Smooth muscle cell (in vitro differentiated cells): ENCODE data around the gene NLGN1. TPM values are rescaled to one million over a fixed set of nuclear protein-coding genes. Genes with fewer than 3 reads are reported as not detected.

Experiments used
- DNase-seq: peaks from one replicate; lab custom pipeline; 2025; ENCODE audit not compliant: unreplicated experiment; lab: John Stamatoyannopoulos, UW
- H2AFZ ChIP-seq: fragments of 200-600 bp; sonication (generic); 2 replicates; pipeline ENCODE4 v1.6.0; 2016; ENCODE audit warnings: antibody characterized with exemption, low read depth, mild to moderate bottlenecking
- H3F3A ChIP-seq: fragments of 200-600 bp; sonication (generic); 2 replicates; pipeline ENCODE4 v1.6.0; 2017; ENCODE audit warnings: antibody characterized with exemption, low read depth
- H3K27ac ChIP-seq: fragments of 200-600 bp; sonication (generic); 2 replicates; pipeline ENCODE4 v1.5.1; 2016; ENCODE audit warnings: low read depth, mild to moderate bottlenecking
- H3K27me3 ChIP-seq: fragments of 200-600 bp; sonication (generic); 2 replicates; pipeline ENCODE4 v1.6.1; 2016; ENCODE audit warnings: low read depth, mild to moderate bottlenecking
- H3K36me3 ChIP-seq: fragments of 200-600 bp; sonication (generic); 2 replicates; pipeline ENCODE4 v1.5.1; 2016; ENCODE audit warnings: low read depth
- H3K4me1 ChIP-seq: fragments of 200-600 bp; sonication (generic); 2 replicates; pipeline ENCODE4 v1.5.1; 2016; ENCODE audit warnings: low read depth
- H3K4me2 ChIP-seq: fragments of 200-600 bp; sonication (generic); 2 replicates; pipeline ENCODE4 v1.6.0; 2016; ENCODE audit warnings: mild to moderate bottlenecking
- H3K4me3 ChIP-seq: fragments of 200-600 bp; sonication (generic); 2 replicates; pipeline ENCODE4 v1.5.1; 2016; ENCODE audit warnings: mild to moderate bottlenecking
- H3K79me2 ChIP-seq: fragments of 200-600 bp; sonication (generic); 2 replicates; pipeline ENCODE4 v1.6.0; 2016; ENCODE audit warnings: low read depth, mild to moderate bottlenecking
- H3K9ac ChIP-seq: fragments of 200-600 bp; sonication (generic); 2 replicates; pipeline ENCODE4 v1.6.0; 2016; ENCODE audit warnings: low read depth
- H3K9me3 ChIP-seq: fragments of 200-600 bp; sonication (generic); replicated peaks from 2 replicates; pipeline ENCODE4 v1.5.1; 2016; ENCODE audit warnings: low read depth
- H4K20me1 ChIP-seq: fragments of 200-600 bp; sonication (generic); 2 replicates; pipeline ENCODE4 v1.6.0; 2016; ENCODE audit warnings: low read depth
- CTCF ChIP-seq: fragments of 200-600 bp; sonication (generic); IDR thresholded peaks from 2 replicates; pipeline ENCODE4 v1.5.1; 2017; ENCODE audit warnings: borderline replicate concordance, mild to moderate bottlenecking, antibody characterized with exemption; ENCODE audit not compliant: insufficient read depth, poor library complexity, severe bottlenecking
- WGBS: methylation state at CpG from one replicate; pipeline ENCODE4 v1.1.7; 2016; ENCODE audit warnings: low lambda C conversion rate; 5-methylcytosine and 5-hydroxymethylcytosine counted together
- polyA plus RNA-seq: library from polyadenylated mRNA; unstranded; fragments of >200 nt; fragmentation: Nextera tagmentation; extraction: Ambion mirVana; gene quantifications from 2 replicates; pipeline ENCODE4 v1.2.1, GENCODE V29; 2016
- total RNA-seq: library from RNA; depleted of rRNA; stranded (reverse); fragments of >200 nt; gene quantifications from 2 replicates; pipeline ENCODE4 v1.2.3, GENCODE V29; 2014

NLGN1 gene
- total and polyA plus RNA-seq, 2 experiments from 2014 or later: 0.04 TPM; not detected in 1

DNA sequence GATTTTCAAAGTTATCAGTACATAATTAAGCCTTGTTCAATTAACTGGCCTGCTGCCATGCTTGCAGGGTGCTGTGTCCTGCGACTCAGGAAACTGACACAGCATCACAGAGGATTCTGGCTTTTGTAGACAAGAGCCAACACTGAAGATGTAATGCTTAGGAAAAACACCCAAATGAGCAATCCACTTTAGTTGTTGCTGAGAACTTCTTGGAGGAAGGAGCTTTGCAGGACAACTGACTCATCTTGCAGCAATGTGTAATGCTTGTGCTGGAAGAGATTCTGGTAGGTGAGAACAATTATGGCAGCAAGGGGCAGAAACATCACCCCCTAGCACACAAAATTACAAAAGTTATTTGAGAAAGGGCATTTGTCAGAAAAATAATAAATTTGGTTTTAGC lies 67.6 kb downstream of the NLGN1 start:
- no peak for TF ChIP-seq CTCF
- no peak for DNase-seq
- H3K79me2 ChIP-seq: no peaks in the 10 kb centered on the region
- no peaks in the 10 kb centered on the region for H4K20me1 ChIP-seq
- H3K4me3 ChIP-seq: no peak overlapping the region
- H3K4me1 ChIP-seq: no peaks in the 10 kb centered on the region
- no peaks in the 10 kb centered on the region for H3K27me3 ChIP-seq
- no peak overlapping the region for H2AFZ ChIP-seq
- H3K9ac ChIP-seq: no peak overlapping the region
- H3K36me3 ChIP-seq: no peaks in the 10 kb centered on the region
- H3K27ac ChIP-seq: no peak overlapping the region
- H3K9me3 ChIP-seq: no peaks in the 10 kb centered on the region
- 41% methylated on average over 1 of the region's 1 CpG for WGBS
- no peak overlapping the region for H3K4me2 ChIP-seq
- no peaks in the 10 kb centered on the region for H3F3A ChIP-seq

GRCh38 chr3:173465898-173466678 lies 68.5 kb downstream of the NLGN1 start:
- no peak for TF ChIP-seq CTCF
- WGBS: 79% methylated on average over 4 of the region's 4 CpGs
- H3K4me2 ChIP-seq: no peak overlapping the region
- no peak for DNase-seq
- H3K27me3 ChIP-seq: no peaks in the 10 kb centered on the region
- H3K36me3 ChIP-seq: no peaks in the 10 kb centered on the region
- H3F3A ChIP-seq: no peaks in the 10 kb centered on the region
- H2AFZ ChIP-seq: no peak overlapping the region
- H3K9ac ChIP-seq: no peak overlapping the region
- no peaks in the 10 kb centered on the region for H3K79me2 ChIP-seq
- H4K20me1 ChIP-seq: no peaks in the 10 kb centered on the region
- no peak overlapping the region for H3K4me3 ChIP-seq
- H3K9me3 ChIP-seq: no peaks in the 10 kb centered on the region
- H3K4me1 ChIP-seq: no peaks in the 10 kb centered on the region
- H3K27ac ChIP-seq: no peak overlapping the region

- Histone ChIP-seq H3K4me2 (no peak overlapping the region), H3K27me3 (no peaks in the 10 kb centered on the region), H3F3A (no peaks in the 10 kb centered on the region), H4K20me1 (no peaks in the 10 kb centered on the region), H2AFZ (no peak overlapping the region), H3K9ac (no peak overlapping the region), H3K4me1 (no peaks in the 10 kb centered on the region), H3K36me3 (no peaks in the 10 kb centered on the region), H3K27ac (no peak overlapping the region), H3K9me3 (no peaks in the 10 kb centered on the region), H3K79me2 (no peaks in the 10 kb centered on the region), H3K4me3 (no peak overlapping the region)
- TF ChIP-seq CTCF: no peak
- no peak for DNase-seq
Observed at GRCh38 chr3:173467501-173467900, 70.0 kb downstream of the NLGN1 start.

- no peak for TF ChIP-seq CTCF
- H3K36me3 ChIP-seq: no peaks in the 10 kb centered on the region
- H3K4me2 ChIP-seq: no peak overlapping the region
- H3K4me3 ChIP-seq: no peak overlapping the region
- H3K27ac ChIP-seq: no peak overlapping the region
- H3K4me1 ChIP-seq: no peaks in the 10 kb centered on the region
- 86% methylated on average over 1 of the region's 1 CpG for WGBS
- no peaks in the 10 kb centered on the region for H3K27me3 ChIP-seq
- no peaks in the 10 kb centered on the region for H4K20me1 ChIP-seq
- DNase-seq: no peak
- no peaks in the 10 kb centered on the region for H3K9me3 ChIP-seq
- no peak overlapping the region for H2AFZ ChIP-seq
- H3K9ac ChIP-seq: no peak overlapping the region
- H3F3A ChIP-seq: no peaks in the 10 kb centered on the region
- no peaks in the 10 kb centered on the region for H3K79me2 ChIP-seq
Observed at GRCh38 chr3:173473237-173473636, 75.7 kb downstream of the NLGN1 start.
